ENCODE results near the gene S100A14. TPM values are rescaled to one million over a fixed set of nuclear protein-coding genes. Genes with fewer than 3 reads are reported as not detected.

Gene S100A14
- total and polyA plus RNA-seq, 4 donors, result 2.5 to 91.2 TPM; not detected in 2

DNA sequence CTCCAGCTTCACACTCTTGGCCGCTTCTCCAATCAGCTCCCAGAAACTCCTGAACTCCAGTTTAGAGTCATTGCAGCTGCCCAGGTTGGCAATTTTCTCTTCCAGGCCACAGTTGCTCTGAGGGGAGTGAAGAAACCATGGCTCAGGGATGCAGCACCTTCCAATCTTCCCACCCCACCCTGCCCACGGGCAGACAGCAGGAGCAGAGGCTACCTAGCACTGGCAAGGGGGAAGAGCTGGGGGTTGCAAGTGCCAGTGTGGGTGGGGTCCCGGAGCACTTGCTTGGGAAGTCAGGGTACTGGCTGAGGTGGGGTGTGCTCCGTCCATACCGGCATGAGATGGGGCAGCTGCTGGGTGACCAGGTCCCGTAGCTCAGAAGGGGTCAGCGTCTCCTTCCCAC lies 1.2 kb downstream of the S100A14 start:
- Histone ChIP-seq H3K9me3 (ENCODE audit: control insufficient read depth, low read length) (no peaks in the 10 kb centered on the region), H3K27ac (ENCODE audit: low read depth in 1 of 2, low read length in 2 of 2) (no peak overlapping the region), H3K4me3 (ENCODE audit: low read length in 2 of 2) (no peak overlapping the region), H3K27me3 (ENCODE audit: control insufficient read depth in 1 of 2, insufficient read depth in 2 of 2, low read length in 1 of 2) (no peaks in the 10 kb centered on the region), H3K4me1 (ENCODE audit: control insufficient read depth in 1 of 2, insufficient read depth in 2 of 2, low read length in 2 of 2) (peaks cover 0 to 1% of the 10 kb centered on the region in 2 donors), H3K36me3 (ENCODE audit: control insufficient read depth in 1 of 2, insufficient read depth in 2 of 2, low read length in 1 of 2) (no peaks in the 10 kb centered on the region)
- 91 to 95% methylated on average over 7 of the region's 7 CpGs for WGBS, 2 donors
- intact Hi-C loops (cut with DNase I), result loop anchor here (5.0 kb wide), 2 partner anchors 43 to 108 kb away; no protein-coding TSS in a partner anchor
- DNase-seq (peak in 1 of 2 donors; percentile 38), ATAC-seq (ENCODE audit: low FRiP score) (no peak)

DNA sequence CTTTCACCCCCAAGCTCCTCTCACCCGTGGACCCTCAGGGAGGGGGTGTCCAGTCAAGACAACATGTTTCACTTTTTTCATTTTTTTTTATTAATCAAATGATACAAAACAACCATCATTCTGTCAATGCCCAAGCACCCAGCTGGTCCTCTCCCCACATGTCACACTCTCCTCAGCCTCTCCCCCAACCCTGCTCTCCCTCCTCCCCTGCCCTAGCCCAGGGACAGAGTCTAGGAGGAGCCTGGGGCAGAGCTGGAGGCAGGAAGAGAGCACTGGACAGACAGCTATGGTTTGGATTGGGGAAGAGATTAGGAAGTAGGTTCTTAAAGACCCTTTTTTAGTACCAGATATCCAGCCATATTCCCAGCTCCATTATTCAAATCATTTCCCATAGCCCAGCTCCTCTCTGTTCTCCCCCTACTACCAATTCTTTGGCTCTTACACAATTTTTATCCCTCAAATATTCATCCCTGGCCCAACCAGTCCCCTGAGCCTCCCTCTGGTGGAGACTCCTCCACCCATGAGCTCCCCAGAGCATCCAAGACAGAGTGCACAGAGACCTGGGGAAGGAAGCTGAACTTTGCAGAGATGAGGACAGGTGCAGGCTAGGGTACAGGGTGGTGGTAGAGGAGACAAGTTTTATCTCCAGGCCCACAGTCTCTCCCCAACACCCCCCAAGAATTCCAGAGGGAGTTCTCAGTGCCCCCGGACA lies 1.8 kb downstream of the S100A14 start:
- Histone ChIP-seq H3K36me3 (ENCODE audit: control insufficient read depth in 1 of 2, insufficient read depth in 2 of 2, low read length in 1 of 2) (no peaks in the 10 kb centered on the region), H3K4me1 (ENCODE audit: control insufficient read depth in 1 of 2, insufficient read depth in 2 of 2, low read length in 2 of 2) (peaks cover 0 to 1% of the 10 kb centered on the region in 2 donors), H3K9me3 (ENCODE audit: control insufficient read depth, low read length) (no peaks in the 10 kb centered on the region), H3K27ac (ENCODE audit: low read depth in 1 of 2, low read length in 2 of 2) (no peak overlapping the region), H3K27me3 (ENCODE audit: control insufficient read depth in 1 of 2, insufficient read depth in 2 of 2, low read length in 1 of 2) (no peaks in the 10 kb centered on the region), H3K4me3 (ENCODE audit: low read length in 2 of 2) (no peak overlapping the region)
- ATAC-seq (ENCODE audit: low FRiP score) (no peak), DNase-seq (peak in 1 of 2 donors; percentile 30)
- intact Hi-C loops (cut with DNase I), result loop anchor here in 1 of 2 donors (5.0 kb wide), 2 partner anchors 42 to 107 kb away; no protein-coding TSS in a partner anchor
- WGBS, 2 donors, result 80 to 83% methylated on average over 2 of the region's 2 CpGs

DNA sequence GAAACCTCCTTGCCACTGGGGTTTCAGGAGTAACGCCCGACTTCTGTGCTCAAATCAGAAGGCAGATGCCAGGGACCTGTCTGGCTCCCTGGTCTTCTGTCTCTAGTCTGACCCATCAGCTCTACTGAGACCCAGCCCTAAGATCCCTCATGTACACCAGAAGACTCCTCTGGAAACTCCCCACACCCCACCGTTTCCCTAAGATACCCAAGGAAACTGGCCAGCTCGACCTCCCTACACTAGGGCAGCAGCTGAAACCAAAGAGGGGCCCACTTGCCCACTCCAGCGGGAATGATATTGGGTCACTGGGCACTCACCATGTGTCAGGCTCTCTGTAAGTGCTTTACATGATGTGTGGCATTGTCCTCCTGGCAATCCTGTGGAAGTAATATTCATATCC lies 2.7 kb downstream of the S100A14 start:
- Histone ChIP-seq H3K27ac (ENCODE audit: low read depth in 1 of 2, low read length in 2 of 2) (peak overlapping the region in 1 of 2 donors; percentile 8), H3K4me3 (ENCODE audit: low read length in 2 of 2) (no peak overlapping the region), H3K9me3 (ENCODE audit: control insufficient read depth, low read length) (no peaks in the 10 kb centered on the region), H3K27me3 (ENCODE audit: control insufficient read depth in 1 of 2, insufficient read depth in 2 of 2, low read length in 1 of 2) (no peaks in the 10 kb centered on the region), H3K4me1 (ENCODE audit: control insufficient read depth in 1 of 2, insufficient read depth in 2 of 2, low read length in 2 of 2) (peaks cover 0 to 1% of the 10 kb centered on the region in 2 donors), H3K36me3 (ENCODE audit: control insufficient read depth in 1 of 2, insufficient read depth in 2 of 2, low read length in 1 of 2) (no peaks in the 10 kb centered on the region)
- 77 to 78% methylated on average over 5 of the region's 5 CpGs for WGBS, 2 donors
- intact Hi-C loops (cut with DNase I), result loop anchor here in 1 of 2 donors (5.0 kb wide), 2 partner anchors 41 to 106 kb away; no protein-coding TSS in a partner anchor
- no peak for ATAC-seq (ENCODE audit: low FRiP score)
- peak in 1 of 2 donors; percentile 45 for DNase-seq

DNA sequence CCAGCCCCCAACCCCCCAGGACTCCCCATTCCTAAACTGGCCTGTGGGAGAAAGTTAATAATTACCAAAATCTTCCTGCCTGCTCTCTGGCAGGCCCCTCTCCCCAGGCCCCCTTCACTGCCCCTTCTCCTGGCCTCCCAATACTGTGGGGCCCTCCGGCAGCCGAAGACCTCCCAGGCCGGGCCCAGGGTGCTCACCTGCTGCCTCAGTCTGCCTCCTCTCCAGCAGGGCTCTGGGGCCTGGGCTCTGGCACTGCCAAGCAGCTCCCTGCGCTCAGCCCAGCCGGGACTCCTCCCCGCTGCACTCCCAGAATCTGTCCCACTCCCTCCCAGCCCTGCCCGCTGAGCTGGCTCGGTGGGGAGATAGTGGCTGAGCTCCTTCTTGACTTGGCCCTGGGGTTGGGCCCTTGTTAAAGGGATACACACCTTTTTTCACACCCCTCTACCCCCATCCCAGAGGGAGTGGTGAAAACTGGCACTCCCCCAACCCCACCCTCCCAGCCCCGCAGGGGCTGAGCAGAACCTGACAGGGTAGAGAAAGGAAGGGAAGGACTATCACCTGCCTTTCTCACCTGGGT lies 3.3 kb downstream of the S100A14 start, which contains the start of gene S100A16:
S100A16 (minus strand) TSS at position 383 of the 577 bp plus-strand sequence. CDS start 4,986 bp downstream, outside the sequence.
- Histone ChIP-seq H3K4me3 (ENCODE audit: low read length in 2 of 2) (peak within 1 kb of the TSS; percentile 50 to 77), H3K4me1 (ENCODE audit: control insufficient read depth in 1 of 2, insufficient read depth in 2 of 2, low read length in 2 of 2) (peaks cover 0 to 1% of the 10 kb centered on the region in 2 donors), H3K27me3 (ENCODE audit: control insufficient read depth in 1 of 2, insufficient read depth in 2 of 2, low read length in 1 of 2) (no peaks in the 10 kb centered on the region), H3K36me3 (ENCODE audit: control insufficient read depth in 1 of 2, insufficient read depth in 2 of 2, low read length in 1 of 2) (no peaks in the 10 kb centered on the region), H3K9me3 (ENCODE audit: control insufficient read depth, low read length) (no peaks in the 10 kb centered on the region), H3K27ac (ENCODE audit: low read depth in 1 of 2, low read length in 2 of 2) (peak within 1 kb of the TSS; percentile 23 to 81)
- ATAC-seq (ENCODE audit: low FRiP score) (peak; percentile 83), DNase-seq (peak; percentile 87 to 92)
- intact Hi-C loops (cut with DNase I), result loop anchor here in 1 of 2 donors (5.0 kb wide), 2 partner anchors 41 to 106 kb away; no protein-coding TSS in a partner anchor
- 6 to 7% methylated on average over 8 to 9 of the region's 9 CpGs for WGBS, 2 donors

DNA sequence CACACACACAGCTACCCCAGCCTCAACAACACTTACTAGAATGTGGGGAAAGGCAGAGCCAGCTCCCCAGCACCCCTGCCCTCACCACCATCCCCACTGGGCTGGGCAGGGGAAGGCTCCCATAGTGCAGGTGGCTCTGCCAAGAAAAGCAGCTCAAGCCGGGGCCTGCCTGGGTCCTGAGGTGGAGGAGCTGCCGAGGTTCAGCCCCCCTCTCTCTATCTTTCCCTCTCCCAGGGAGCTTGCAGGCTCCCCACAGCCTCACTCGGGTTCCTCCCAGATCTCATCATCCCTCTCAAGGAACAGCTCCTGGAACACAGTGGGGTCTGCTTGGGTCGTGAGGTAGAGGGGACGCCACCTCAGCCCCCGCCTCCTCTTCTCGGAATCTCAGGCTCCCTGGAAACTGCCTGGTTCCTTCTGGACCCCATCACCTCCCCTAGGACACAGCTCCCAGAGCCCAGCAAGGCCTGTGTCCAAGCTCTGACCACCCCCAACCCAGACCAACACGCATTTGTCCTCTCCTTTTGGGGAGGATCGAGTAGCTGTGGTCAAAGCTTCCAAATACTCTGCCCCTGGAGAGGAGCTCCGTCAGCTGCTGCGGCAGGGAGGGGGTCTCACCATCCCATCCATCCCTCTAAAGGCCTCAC lies 3.9 kb downstream of the S100A14 start:
- intact Hi-C loops (cut with DNase I), result loop anchor here in 1 of 2 donors (5.0 kb wide), 2 partner anchors 40 to 105 kb away; no protein-coding TSS in a partner anchor
- ATAC-seq (ENCODE audit: low FRiP score), result peak; percentile 4
- Histone ChIP-seq H3K4me1 (ENCODE audit: control insufficient read depth in 1 of 2, insufficient read depth in 2 of 2, low read length in 2 of 2) (no peaks in the 10 kb centered on the region), H3K36me3 (ENCODE audit: control insufficient read depth in 1 of 2, insufficient read depth in 2 of 2, low read length in 1 of 2) (no peaks in the 10 kb centered on the region), H3K27me3 (ENCODE audit: control insufficient read depth in 1 of 2, insufficient read depth in 2 of 2, low read length in 1 of 2) (no peaks in the 10 kb centered on the region), H3K9me3 (ENCODE audit: control insufficient read depth, low read length) (no peaks in the 10 kb centered on the region), H3K27ac (ENCODE audit: low read depth in 1 of 2, low read length in 2 of 2) (peak overlapping the region; percentile 23 to 81), H3K4me3 (ENCODE audit: low read length in 2 of 2) (peak overlapping the region; percentile 50 to 77)
- 0 to 6% methylated on average over 10 to 11 of the region's 11 CpGs for WGBS, 2 donors
- peak in 1 of 2 donors; percentile 75 for DNase-seq

DNA sequence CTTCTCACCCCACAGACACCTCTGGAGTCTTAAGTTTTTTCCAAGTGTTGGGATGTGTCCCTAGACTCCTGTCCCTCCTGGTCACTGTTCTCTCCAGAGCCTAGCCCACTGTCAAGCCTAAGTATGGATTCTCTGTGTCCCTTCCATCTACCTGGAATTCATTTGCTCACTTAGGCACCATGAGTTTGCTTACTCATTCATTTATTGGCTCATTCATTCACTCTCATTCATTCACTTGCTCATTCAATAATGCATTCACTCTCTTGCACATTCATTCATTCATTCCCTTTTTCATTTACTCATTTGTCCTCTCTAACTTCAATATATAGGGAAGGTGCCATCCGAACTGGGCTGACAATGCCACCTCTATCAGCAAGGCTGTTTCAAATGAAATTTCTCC lies 4.8 kb downstream of the S100A14 start:
- Histone ChIP-seq H3K9me3 (ENCODE audit: control insufficient read depth, low read length) (no peaks in the 10 kb centered on the region), H3K4me3 (ENCODE audit: low read length in 2 of 2) (peak overlapping the region; percentile 50 to 77), H3K36me3 (ENCODE audit: control insufficient read depth in 1 of 2, insufficient read depth in 2 of 2, low read length in 1 of 2) (peaks cover 0 to 2% of the 10 kb centered on the region in 2 donors), H3K27me3 (ENCODE audit: control insufficient read depth in 1 of 2, insufficient read depth in 2 of 2, low read length in 1 of 2) (no peaks in the 10 kb centered on the region), H3K27ac (ENCODE audit: low read depth in 1 of 2, low read length in 2 of 2) (no peak overlapping the region), H3K4me1 (ENCODE audit: control insufficient read depth in 1 of 2, insufficient read depth in 2 of 2, low read length in 2 of 2) (no peaks in the 10 kb centered on the region)
- ATAC-seq (ENCODE audit: low FRiP score) (no peak), DNase-seq (no peak)
- intact Hi-C loops (cut with DNase I), result loop anchor here in 1 of 2 donors (5.0 kb wide), 2 partner anchors 39 to 104 kb away; no protein-coding TSS in a partner anchor
- WGBS, 2 donors, result 41 to 44% methylated on average over 1 of the region's 1 CpG

DNA sequence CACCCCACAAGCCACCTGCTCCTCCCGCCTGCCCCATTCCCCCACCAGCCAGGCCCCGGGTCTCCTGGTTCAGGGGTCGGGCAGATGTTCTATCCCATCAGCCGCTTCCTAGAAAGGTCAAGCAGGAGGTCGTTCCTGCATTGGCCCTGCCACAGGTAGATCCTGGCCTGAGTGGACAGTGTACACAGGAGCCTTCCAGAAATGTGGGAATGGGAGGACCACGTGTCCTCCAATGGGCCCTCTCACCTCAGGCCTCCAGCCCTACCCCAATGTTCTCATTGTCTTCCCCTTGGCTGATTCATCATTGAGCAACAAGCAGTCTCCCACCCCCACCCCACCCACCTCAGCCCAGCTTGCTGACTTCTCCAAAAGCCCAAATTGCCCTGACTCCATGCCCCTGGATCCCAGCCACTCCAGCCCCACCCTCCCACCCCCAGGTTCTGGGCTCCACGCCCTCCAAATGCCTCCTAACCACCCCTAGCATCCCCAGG lies 5.3 kb downstream of the S100A14 start:
- DNase-seq (peak in 1 of 2 donors; percentile 65), ATAC-seq (ENCODE audit: low FRiP score) (no peak)
- no peak overlapping the region for H3K4me3 ChIP-seq (ENCODE audit: low read length in 2 of 2)
- H3K27me3 ChIP-seq (ENCODE audit: control insufficient read depth in 1 of 2, insufficient read depth in 2 of 2, low read length in 1 of 2), result no peaks in the 10 kb centered on the region
- H3K27ac ChIP-seq (ENCODE audit: low read depth in 1 of 2, low read length in 2 of 2), result no peak overlapping the region
- intact Hi-C loops (cut with DNase I), result loop anchor here in 1 of 2 donors (5.0 kb wide), 2 partner anchors 39 to 104 kb away; no protein-coding TSS in a partner anchor
- H3K36me3 ChIP-seq (ENCODE audit: control insufficient read depth in 1 of 2, insufficient read depth in 2 of 2, low read length in 1 of 2), result peaks cover 0 to 2% of the 10 kb centered on the region in 2 donors
- 68 to 80% methylated on average over 7 of the region's 7 CpGs for WGBS, 2 donors
- H3K4me1 ChIP-seq (ENCODE audit: control insufficient read depth in 1 of 2, insufficient read depth in 2 of 2, low read length in 2 of 2), result no peaks in the 10 kb centered on the region
- no peaks in the 10 kb centered on the region for H3K9me3 ChIP-seq (ENCODE audit: control insufficient read depth, low read length)

DNA sequence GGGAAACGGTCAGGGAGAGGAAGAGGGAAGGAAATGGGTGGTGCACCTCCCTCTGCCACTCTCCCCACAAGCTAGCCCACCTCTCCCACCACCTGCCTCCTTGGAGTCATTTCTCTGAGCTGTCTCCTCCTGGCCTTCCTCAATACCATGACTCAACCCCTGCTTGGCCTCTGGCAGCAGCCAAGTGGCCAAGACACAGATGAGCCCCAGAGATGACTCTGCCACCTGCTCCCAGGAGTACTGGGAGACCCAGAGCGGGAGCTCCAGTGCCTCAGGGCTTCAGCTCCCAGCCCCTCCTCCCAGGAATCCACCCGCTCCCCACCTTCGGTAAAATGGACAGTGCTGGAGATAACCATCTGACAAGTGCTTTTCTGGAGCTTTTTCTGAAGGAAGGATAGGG lies 5.8 kb downstream of the S100A14 start:
- Histone ChIP-seq H3K9me3 (ENCODE audit: control insufficient read depth, low read length) (no peaks in the 10 kb centered on the region), H3K27ac (ENCODE audit: low read depth in 1 of 2, low read length in 2 of 2) (peak overlapping the region in 1 of 2 donors; percentile 49), H3K4me1 (ENCODE audit: control insufficient read depth in 1 of 2, insufficient read depth in 2 of 2, low read length in 2 of 2) (no peaks in the 10 kb centered on the region), H3K36me3 (ENCODE audit: control insufficient read depth in 1 of 2, insufficient read depth in 2 of 2, low read length in 1 of 2) (peaks cover 0 to 2% of the 10 kb centered on the region in 2 donors), H3K4me3 (ENCODE audit: low read length in 2 of 2) (no peak overlapping the region), H3K27me3 (ENCODE audit: control insufficient read depth in 1 of 2, insufficient read depth in 2 of 2, low read length in 1 of 2) (no peaks in the 10 kb centered on the region)
- peak in 1 of 2 donors; percentile 75 for DNase-seq
- intact Hi-C loops (cut with DNase I), result loop anchor here in 1 of 2 donors (5.0 kb wide), 2 partner anchors 38 to 103 kb away; no protein-coding TSS in a partner anchor
- no peak for ATAC-seq (ENCODE audit: low FRiP score)
- WGBS, 2 donors, result 67 to 81% methylated on average over 4 of the region's 4 CpGs
